NB4 (cell line): ENCODE results near the gene ARHGAP1.

Experiments
- DNase-seq: peaks from one replicate; pipeline ENCODE4 v3.0.0; 2010; ENCODE audit warnings: low read depth
- H3K4me3 ChIP-seq: one replicate; pipeline ENCODE4 v1.5.1; 2011; ENCODE audit warnings: mild to moderate bottlenecking, low read depth, low read length, moderate library complexity
- MAX ChIP-seq: IDR thresholded peaks from 2 replicates; pipeline ENCODE4 v1.6.1; 2011; ENCODE audit warnings: low read depth, low read length
- MYC ChIP-seq: IDR thresholded peaks from 2 replicates; pipeline ENCODE4 v1.6.1; 2011; ENCODE audit warnings: low read depth, low read length
- POLR2A ChIP-seq: IDR thresholded peaks from 2 replicates; pipeline ENCODE4 v1.6.1; 2011; ENCODE audit warnings: mild to moderate bottlenecking; ENCODE audit not compliant: insufficient read length; ENCODE audit errors: extremely low read depth
- TF ChIP-seq, protein P1 (sequence below): IDR thresholded peaks from one replicate; pipeline ENCODE4 v1.5.1; 2012; ENCODE audit warnings: low read depth, low read length

ARHGAP1 gene

GRCh38 chr11:46655631-46656030, 44.8 kb downstream of the ARHGAP1 start:
- no peak for DNase-seq
- no peak overlapping the region for H3K4me3 ChIP-seq
- no peak for TF ChIP-seq MYC
- TF ChIP-seq, protein P1, sequence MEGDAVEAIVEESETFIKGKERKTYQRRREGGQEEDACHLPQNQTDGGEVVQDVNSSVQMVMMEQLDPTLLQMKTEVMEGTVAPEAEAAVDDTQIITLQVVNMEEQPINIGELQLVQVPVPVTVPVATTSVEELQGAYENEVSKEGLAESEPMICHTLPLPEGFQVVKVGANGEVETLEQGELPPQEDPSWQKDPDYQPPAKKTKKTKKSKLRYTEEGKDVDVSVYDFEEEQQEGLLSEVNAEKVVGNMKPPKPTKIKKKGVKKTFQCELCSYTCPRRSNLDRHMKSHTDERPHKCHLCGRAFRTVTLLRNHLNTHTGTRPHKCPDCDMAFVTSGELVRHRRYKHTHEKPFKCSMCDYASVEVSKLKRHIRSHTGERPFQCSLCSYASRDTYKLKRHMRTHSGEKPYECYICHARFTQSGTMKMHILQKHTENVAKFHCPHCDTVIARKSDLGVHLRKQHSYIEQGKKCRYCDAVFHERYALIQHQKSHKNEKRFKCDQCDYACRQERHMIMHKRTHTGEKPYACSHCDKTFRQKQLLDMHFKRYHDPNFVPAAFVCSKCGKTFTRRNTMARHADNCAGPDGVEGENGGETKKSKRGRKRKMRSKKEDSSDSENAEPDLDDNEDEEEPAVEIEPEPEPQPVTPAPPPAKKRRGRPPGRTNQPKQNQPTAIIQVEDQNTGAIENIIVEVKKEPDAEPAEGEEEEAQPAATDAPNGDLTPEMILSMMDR: no peak
- no peak for TF ChIP-seq MAX
- no peak for TF ChIP-seq POLR2A

DNA sequence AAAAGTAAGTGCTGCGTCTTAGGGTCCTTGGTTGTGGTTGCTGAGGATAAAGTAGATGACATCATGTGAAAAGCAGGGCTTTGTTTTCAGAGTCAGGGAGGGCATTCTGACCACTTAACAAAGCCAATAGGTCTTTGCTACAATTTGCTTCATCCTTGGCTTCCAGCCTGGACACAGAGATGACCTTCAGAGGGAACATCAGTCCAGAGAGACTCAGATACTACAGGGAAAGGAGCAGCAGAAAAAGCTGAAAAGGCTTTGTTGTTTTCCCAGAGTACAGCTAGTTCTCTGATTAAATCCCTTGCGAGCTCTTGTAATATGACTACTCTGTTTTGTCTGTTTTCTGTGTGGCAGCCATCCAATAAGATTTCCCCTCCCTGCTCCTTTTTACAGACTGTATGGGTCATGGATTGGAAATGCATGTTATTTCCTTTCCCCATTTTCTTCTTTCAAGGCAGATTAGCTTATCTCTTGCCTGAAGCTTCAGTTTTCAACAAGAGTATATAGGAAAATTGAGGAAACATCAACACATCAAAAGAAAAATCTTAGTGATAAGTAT, 51.2 kb downstream of the ARHGAP1 start:
- H3K4me3 ChIP-seq: no peak overlapping the region
- no peak for DNase-seq
- TF ChIP-seq MYC (no peak), MAX (no peak), POLR2A (no peak)
- TF ChIP-seq, protein P1: no peak

DNA sequence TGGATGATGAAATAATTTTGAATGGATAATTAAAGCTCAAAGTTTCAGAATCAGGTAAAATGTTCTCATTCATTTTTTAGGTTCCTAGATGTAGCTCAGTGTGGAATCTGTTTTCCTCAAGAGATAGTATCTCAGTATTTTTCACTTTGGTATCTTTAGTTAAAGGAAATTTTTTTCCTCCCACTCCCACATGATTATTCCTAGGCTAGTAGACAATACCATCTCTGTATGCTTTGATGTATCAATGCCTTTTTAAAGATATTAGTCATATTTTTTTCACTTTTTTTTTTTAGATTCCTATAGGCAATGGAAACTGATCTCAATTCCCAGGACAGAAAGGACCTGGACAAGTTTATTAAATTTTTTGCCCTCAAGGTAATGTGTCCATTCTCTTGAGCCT, 56.4 kb downstream of the ARHGAP1 start:
- no peak overlapping the region for H3K4me3 ChIP-seq
- DNase-seq: no peak
- TF ChIP-seq, protein P1: no peak
- TF ChIP-seq MYC: no peak

DNA sequence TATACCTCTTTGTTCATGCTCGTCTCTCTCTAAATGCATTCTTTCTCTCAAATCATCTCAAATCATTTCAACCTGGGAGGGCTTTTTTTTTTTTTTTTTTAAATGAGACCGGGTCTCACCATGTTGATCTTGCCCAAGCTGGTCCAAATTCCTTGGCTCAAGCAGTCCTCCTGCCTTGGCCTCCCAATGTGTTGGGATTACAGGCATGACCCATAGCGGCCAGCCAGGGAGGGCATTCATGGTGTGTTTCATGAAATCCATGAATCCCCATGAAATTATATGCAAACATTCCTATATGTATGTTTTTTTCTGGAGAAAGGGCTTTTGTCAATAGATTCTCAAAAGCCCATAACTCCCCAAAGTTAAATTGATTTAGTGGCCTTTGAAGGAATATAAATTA, 56.9 kb downstream of the ARHGAP1 start:
- no peak overlapping the region for H3K4me3 ChIP-seq
- TF ChIP-seq MAX: no peak
- no peak for TF ChIP-seq POLR2A
- DNase-seq: no peak

- TF ChIP-seq POLR2A (no peak), MYC (no peak), MAX (no peak)
- TF ChIP-seq, protein P1: no peak
- DNase-seq: peak; percentile 59
- H3K4me3 ChIP-seq: no peak overlapping the region
Measured at GRCh38 chr11:46642627-46643335, 57.6 kb downstream of the ARHGAP1 start.

GRCh38 chr11:46641639-46642038, 58.8 kb downstream of the ARHGAP1 start:
- TF ChIP-seq, protein P1: no peak
- TF ChIP-seq MAX: no peak
- no peak for TF ChIP-seq MYC
- no peak for TF ChIP-seq POLR2A
- H3K4me3 ChIP-seq: no peak overlapping the region
- no peak for DNase-seq
